Smooth muscle cell (in vitro differentiated cells): Measurements from ENCODE around the gene PTPRD. TPM values are rescaled to one million over a fixed set of nuclear protein-coding genes. Genes with fewer than 3 reads are reported as not detected.

Source experiments
- DNase-seq: peaks from one replicate; lab custom pipeline; 2025; ENCODE audit not compliant: unreplicated experiment; lab: John Stamatoyannopoulos, UW
- H2AFZ ChIP-seq: fragments of 200-600 bp; sonication (generic); 2 replicates; pipeline ENCODE4 v1.6.0; 2016; ENCODE audit warnings: antibody characterized with exemption, low read depth, mild to moderate bottlenecking
- H3F3A ChIP-seq: fragments of 200-600 bp; sonication (generic); 2 replicates; pipeline ENCODE4 v1.6.0; 2017; ENCODE audit warnings: antibody characterized with exemption, low read depth
- H3K27ac ChIP-seq: fragments of 200-600 bp; sonication (generic); 2 replicates; pipeline ENCODE4 v1.5.1; 2016; ENCODE audit warnings: low read depth, mild to moderate bottlenecking
- H3K27me3 ChIP-seq: fragments of 200-600 bp; sonication (generic); 2 replicates; pipeline ENCODE4 v1.6.1; 2016; ENCODE audit warnings: low read depth, mild to moderate bottlenecking
- H3K36me3 ChIP-seq: fragments of 200-600 bp; sonication (generic); 2 replicates; pipeline ENCODE4 v1.5.1; 2016; ENCODE audit warnings: low read depth
- H3K4me1 ChIP-seq: fragments of 200-600 bp; sonication (generic); 2 replicates; pipeline ENCODE4 v1.5.1; 2016; ENCODE audit warnings: low read depth
- H3K4me2 ChIP-seq: fragments of 200-600 bp; sonication (generic); 2 replicates; pipeline ENCODE4 v1.6.0; 2016; ENCODE audit warnings: mild to moderate bottlenecking
- H3K4me3 ChIP-seq: fragments of 200-600 bp; sonication (generic); 2 replicates; pipeline ENCODE4 v1.5.1; 2016; ENCODE audit warnings: mild to moderate bottlenecking
- H3K79me2 ChIP-seq: fragments of 200-600 bp; sonication (generic); 2 replicates; pipeline ENCODE4 v1.6.0; 2016; ENCODE audit warnings: low read depth, mild to moderate bottlenecking
- H3K9ac ChIP-seq: fragments of 200-600 bp; sonication (generic); 2 replicates; pipeline ENCODE4 v1.6.0; 2016; ENCODE audit warnings: low read depth
- H3K9me3 ChIP-seq: fragments of 200-600 bp; sonication (generic); replicated peaks from 2 replicates; pipeline ENCODE4 v1.5.1; 2016; ENCODE audit warnings: low read depth
- H4K20me1 ChIP-seq: fragments of 200-600 bp; sonication (generic); 2 replicates; pipeline ENCODE4 v1.6.0; 2016; ENCODE audit warnings: low read depth
- CTCF ChIP-seq: fragments of 200-600 bp; sonication (generic); IDR thresholded peaks from 2 replicates; pipeline ENCODE4 v1.5.1; 2017; ENCODE audit warnings: borderline replicate concordance, mild to moderate bottlenecking, antibody characterized with exemption; ENCODE audit not compliant: insufficient read depth, poor library complexity, severe bottlenecking
- WGBS: methylation state at CpG from one replicate; pipeline ENCODE4 v1.1.7; 2016; ENCODE audit warnings: low lambda C conversion rate; 5-methylcytosine and 5-hydroxymethylcytosine counted together
- polyA plus RNA-seq: library from polyadenylated mRNA; unstranded; fragments of >200 nt; fragmentation: Nextera tagmentation; extraction: Ambion mirVana; gene quantifications from 2 replicates; pipeline ENCODE4 v1.2.1, GENCODE V29; 2016
- total RNA-seq: library from RNA; depleted of rRNA; stranded (reverse); fragments of >200 nt; gene quantifications from 2 replicates; pipeline ENCODE4 v1.2.3, GENCODE V29; 2014

The PTPRD gene
- total and polyA plus RNA-seq, 2 experiments from 2014 or later: 6.5 to 61.0 TPM

GRCh38 chr9:8622871-8623270 lies 1989.9 kb downstream of the PTPRD start:
- no peak for DNase-seq
- no peak overlapping the region for H3K4me2 ChIP-seq
- H4K20me1 ChIP-seq: no peaks in the 10 kb centered on the region
- no peaks in the 10 kb centered on the region for H3K9me3 ChIP-seq
- no peak overlapping the region for H2AFZ ChIP-seq
- no peaks in the 10 kb centered on the region for H3K79me2 ChIP-seq
- no peak overlapping the region for H3K9ac ChIP-seq
- no peak for TF ChIP-seq CTCF
- no peaks in the 10 kb centered on the region for H3K27me3 ChIP-seq
- peaks cover 8% of the 10 kb centered on the region for H3K4me1 ChIP-seq
- H3K36me3 ChIP-seq: no peaks in the 10 kb centered on the region
- H3K27ac ChIP-seq: no peak overlapping the region
- WGBS: 97% methylated on average over 2 of the region's 2 CpGs
- no peak overlapping the region for H3K4me3 ChIP-seq
- H3F3A ChIP-seq: no peaks in the 10 kb centered on the region

- Histone ChIP-seq H3K79me2 (no peaks in the 10 kb centered on the region), H4K20me1 (no peaks in the 10 kb centered on the region), H3K4me2 (no peak overlapping the region), H2AFZ (no peak overlapping the region), H3K9ac (no peak overlapping the region), H3K27ac (no peak overlapping the region), H3K36me3 (no peaks in the 10 kb centered on the region), H3K9me3 (no peaks in the 10 kb centered on the region), H3F3A (no peaks in the 10 kb centered on the region), H3K4me1 (peaks cover 6% of the 10 kb centered on the region), H3K4me3 (no peak overlapping the region), H3K27me3 (no peaks in the 10 kb centered on the region)
- WGBS: 89% methylated on average over 3 of the region's 3 CpGs
- no peak for TF ChIP-seq CTCF
- no peak for DNase-seq
Measured at GRCh38 chr9:8622222-8622802, 1990.5 kb downstream of the PTPRD start.

- H4K20me1 ChIP-seq: no peaks in the 10 kb centered on the region
- peaks cover 6% of the 10 kb centered on the region for H3K4me1 ChIP-seq
- H3K9me3 ChIP-seq: no peaks in the 10 kb centered on the region
- no peaks in the 10 kb centered on the region for H3F3A ChIP-seq
- no peak overlapping the region for H2AFZ ChIP-seq
- H3K9ac ChIP-seq: no peak overlapping the region
- no peak overlapping the region for H3K27ac ChIP-seq
- TF ChIP-seq CTCF: no peak
- H3K36me3 ChIP-seq: no peaks in the 10 kb centered on the region
- H3K4me2 ChIP-seq: no peak overlapping the region
- H3K27me3 ChIP-seq: no peaks in the 10 kb centered on the region
- WGBS: 84% methylated on average over 2 of the region's 2 CpGs
- DNase-seq: no peak
- no peak overlapping the region for H3K4me3 ChIP-seq
- no peaks in the 10 kb centered on the region for H3K79me2 ChIP-seq
Measured at GRCh38 chr9:8621416-8621815, 1991.4 kb downstream of the PTPRD start.

GRCh38 chr9:8616414-8616813 lies 1996.4 kb downstream of the PTPRD start:
- Histone ChIP-seq H3K36me3 (no peaks in the 10 kb centered on the region), H3K9me3 (no peaks in the 10 kb centered on the region), H3K4me1 (peaks cover 19% of the 10 kb centered on the region), H3K27me3 (no peaks in the 10 kb centered on the region), H3K4me3 (no peak overlapping the region), H2AFZ (no peak overlapping the region), H3F3A (no peaks in the 10 kb centered on the region), H3K79me2 (no peaks in the 10 kb centered on the region), H3K9ac (no peak overlapping the region), H3K27ac (no peak overlapping the region), H4K20me1 (no peaks in the 10 kb centered on the region), H3K4me2 (no peak overlapping the region)
- no peak for DNase-seq
- no peak for TF ChIP-seq CTCF
- 36% methylated on average over 2 of the region's 2 CpGs for WGBS
